GM12878 (cell line): ENCODE results near the gene ALPK1. TPM values are rescaled to one million over a fixed set of nuclear protein-coding genes. Genes with fewer than 3 reads are reported as not detected.

Experiments used
- ATAC-seq: fragments of 200-7000 bp; cut with Tn5 transposase; 3 replicates; pipeline ENCODE4 v1.9.1; 2020; ENCODE audit warnings: mild to moderate bottlenecking, moderate library complexity
- BruUV-seq: library from RNA; stranded (reverse); fragments of 400-500 nt; replicated peaks from 2 replicates; lab custom pipeline; 2021; lab: Mats Ljungman, UMichigan
- CTCF ChIA-PET: fragments of 300-600 bp; sonication (Branson Sonifier 250); formaldehyde crosslinking; extraction: SDS; loops from one replicate; lab custom pipeline; 2021; ENCODE audit warnings: inconsistent platforms; lab: Yijun Ruan, JAX
- POLR2A ChIA-PET: fragments of 350-600 bp; formaldehyde crosslinking; extraction: SDS; loops from one replicate; lab custom pipeline; 2021; ENCODE audit warnings: inconsistent platforms; lab: Charles Lee
- RAD21 ChIA-PET: fragments of 300-600 bp; sonication (Branson Sonifier 250); formaldehyde crosslinking; loops from one replicate; lab custom pipeline; 2023; ENCODE audit warnings: antibody characterized with exemption; ENCODE audit not compliant: unreplicated experiment; lab: Charles Lee
- SMC1A ChIA-PET: fragments of 300-600 bp; sonication (Branson Sonifier 250); formaldehyde crosslinking; loops from one replicate; lab custom pipeline; 2023; ENCODE audit not compliant: unreplicated experiment, uncharacterized antibody; lab: Charles Lee
- DNase-seq: peaks from one replicate; pipeline ENCODE4 v3.0.0-alpha.2; 2011; ENCODE audit warnings: low read depth, low spot score
- FAIRE-seq: peaks from 3 replicates; lab custom pipeline; 2011; peaks lifted over from hg19 to GRCh38; lab: Jason Lieb, UNC
- H2AFZ ChIP-seq: 2 replicates; pipeline ENCODE4 v1.6.0; 2011; ENCODE audit warnings: low read depth, low read length, control low read depth; ENCODE audit not compliant: control insufficient read depth
- H3K27ac ChIP-seq: 2 replicates; pipeline ENCODE4 v1.5.1; 2011; ENCODE audit warnings: control low read depth; ENCODE audit not compliant: control insufficient read depth, insufficient read depth
- H3K27me3 ChIP-seq, 2 experiments: replicated peaks in 1 of 2; 2 replicates each; pipeline versions ENCODE4 v1.6.0 to v1.6.1; 2011; ENCODE audit warnings: low read length in 1 of 2; ENCODE audit not compliant: control insufficient read depth in 2 of 2, insufficient read depth in 2 of 2
- H3K36me3 ChIP-seq, 2 experiments: 2 replicates each; pipeline ENCODE4 v1.5.1; 2011; ENCODE audit warnings: low read length in 1 of 2; ENCODE audit not compliant: control insufficient read depth in 2 of 2, insufficient read depth in 2 of 2
- H3K4me1 ChIP-seq: 2 replicates; pipeline ENCODE4 v1.6.1; 2011; ENCODE audit warnings: mild to moderate bottlenecking, low read length, moderate library complexity, mixed read lengths; ENCODE audit not compliant: control insufficient read depth, insufficient read depth
- H3K4me2 ChIP-seq: 2 replicates; pipeline ENCODE4 v1.6.0; 2011; ENCODE audit warnings: control low read depth; ENCODE audit not compliant: control insufficient read depth, insufficient read depth
- H3K4me3 ChIP-seq: fragments of 200-600 bp; sonication (generic); 2 replicates; pipeline ENCODE4 v1.5.1; 2016
- H3K79me2 ChIP-seq: 2 replicates; pipeline ENCODE4 v1.6.0; 2011; ENCODE audit warnings: low read length; ENCODE audit not compliant: control insufficient read depth, insufficient read depth
- H3K9ac ChIP-seq: 2 replicates; pipeline ENCODE4 v1.8.0; 2011; ENCODE audit warnings: low read length, control low read depth, mixed read lengths; ENCODE audit not compliant: control insufficient read depth, insufficient read depth
- H3K9me3 ChIP-seq: replicated peaks from 3 replicates; pipeline ENCODE4 v1.5.1; 2011; ENCODE audit warnings: mild to moderate bottlenecking, low read length; ENCODE audit not compliant: control insufficient read depth, insufficient read depth
- H4K20me1 ChIP-seq: 2 replicates; pipeline ENCODE4 v1.6.0; 2011; ENCODE audit not compliant: control insufficient read depth, insufficient read depth
- ATF7 ChIP-seq: fragments of 450-650 bp; IDR thresholded peaks from 2 replicates; pipeline ENCODE4 v1.6.1; 2016; ENCODE audit warnings: low read depth, mild to moderate bottlenecking
- BCL11A ChIP-seq: IDR thresholded peaks from 2 replicates; pipeline ENCODE4 v1.6.1; 2011; ENCODE audit warnings: low read depth, low read length
- CBFB ChIP-seq: IDR thresholded peaks from 2 replicates; pipeline ENCODE4 v1.6.1; 2016; ENCODE audit warnings: antibody characterized with exemption, low read depth
- E2F4 ChIP-seq: IDR thresholded peaks from 2 replicates; pipeline ENCODE4 v1.6.1; 2012; ENCODE audit warnings: low read depth, low read length, improper control_type of control experiment
- ESRRA ChIP-seq: IDR thresholded peaks from 2 replicates; pipeline ENCODE4 v1.6.1; 2012; ENCODE audit warnings: mild to moderate bottlenecking, low read length, improper control_type of control experiment
- GATAD2B ChIP-seq: fragments of 450-650 bp; conservative IDR thresholded peaks from 2 replicates; pipeline ENCODE4 v1.6.1; 2017; ENCODE audit warnings: low read depth, mild to moderate bottlenecking, moderate library complexity
- HCFC1 ChIP-seq: fragments of 150-350 bp; IDR thresholded peaks from 2 replicates; pipeline ENCODE4 v1.6.1; 2014; ENCODE audit warnings: low read length
- IRF4 ChIP-seq: IDR thresholded peaks from 2 replicates; pipeline ENCODE4 v1.6.1; 2011; ENCODE audit warnings: low read depth, low read length
- POLR2AphosphoS5 ChIP-seq: IDR thresholded peaks from 2 replicates; pipeline ENCODE4 v1.6.1; 2011; ENCODE audit warnings: mild to moderate bottlenecking, low read length, inconsistent platforms
- RB1 ChIP-seq: fragments of 450-650 bp; formaldehyde crosslinking; IDR thresholded peaks from 2 replicates; pipeline ENCODE4 v1.6.1; 2017; ENCODE audit warnings: mild to moderate bottlenecking, borderline replicate concordance
- SMAD5 ChIP-seq: IDR thresholded peaks from 2 replicates; pipeline ENCODE4 v1.6.1; 2016; ENCODE audit warnings: antibody characterized with exemption, low read depth
- SPI1 ChIP-seq: IDR thresholded peaks from 2 replicates; pipeline ENCODE4 v1.6.1; 2011; ENCODE audit warnings: low read depth, mild to moderate bottlenecking, low read length, moderate library complexity, borderline replicate concordance; ENCODE audit not compliant: insufficient read depth
- YBX1 ChIP-seq: fragments of 450-650 bp; IDR thresholded peaks from 2 replicates; pipeline ENCODE4 v1.6.1; 2016; ENCODE audit warnings: antibody characterized with exemption
- WGBS: methylation state at CpG from one replicate; pipeline ENCODE4 v1.1.6; 2016; ENCODE audit warnings: low lambda C conversion rate; ENCODE audit not compliant: insufficient replicate concordance, insufficient coverage; ENCODE audit errors: missing lambda C conversion rate; 5-methylcytosine and 5-hydroxymethylcytosine counted together
- in situ Hi-C: fragments of 300-500 bp; cut with MboI; formaldehyde crosslinking; loops from 9 replicates; pipeline ENCODE4 v1.14.3; 2018; ENCODE audit warnings: mixed read lengths
- intact Hi-C: fragments of 100-400 bp; cut with micrococcal nuclease; formaldehyde crosslinking; loops from one replicate; pipeline ENCODE4 v1.14.2; 2022; ENCODE audit not compliant: unreplicated experiment
- polyA plus RNA-seq, 11 experiments: library from polyadenylated mRNA; depleted of rRNA in 4 of 11; unstranded in 6 of 11; stranded (reverse) in 5 of 11; fragments of >200 nt; fragmentation: Nextera tagmentation in 4 of 11; fragmentation: Illumina TruSeq in 1 of 11; extraction: Ambion mirVana in 4 of 11; extraction: Trizol in 1 of 11; gene quantifications; 1 replicate in 1 of 11; 2 replicates in 10 of 11; pipeline versions ENCODE4 v1.2.1 to v1.2.3, GENCODE V29; 2011 to 2016; ENCODE audit warnings: inconsistent platforms in 2 of 11, missing spikeins in 2 of 11, low read depth in 1 of 11
- total RNA-seq, 4 experiments: library from RNA; depleted of rRNA in 3 of 4; stranded (reverse); fragments of >200 nt in 3 of 4; fragmentation: Illumina TruSeq in 1 of 4; extraction: Trizol in 1 of 4; gene quantifications; 2 replicates each; pipeline versions ENCODE4 v1.2.1 to v1.2.3, GENCODE V29; 2013 to 2021

Gene ALPK1
- total and polyA plus RNA-seq, 10 of the 15 experiments (the other 5 are each of a cell fraction or from before 2014, with no cell fraction given), result 8.5 to 32.3 (median 22.6) TPM

- H3K4me3 ChIP-seq, result no peak overlapping the region
- H3K4me2 ChIP-seq, result no peak overlapping the region
- TF ChIP-seq GATAD2B (no peak), SMAD5 (no peak), ATF7 (no peak)
- in situ Hi-C loops, result no loop called here
- no peaks in the 10 kb centered on the region for H3K79me2 ChIP-seq
- no peaks in the 10 kb centered on the region for H3K9me3 ChIP-seq
- ChIA-PET CTCF (interaction anchor here (1.0 to 1.2 kb wide), 2 partner anchors 14 to 422 kb away, joined by 3 to 4 read pairs; no protein-coding TSS in a partner anchor), SMC1A (interaction anchor here (1.2 to 2.2 kb wide), 2 partner anchors 16 to 51 kb away, joined by 3 to 10 read pairs; no protein-coding TSS in a partner anchor), RAD21 (no interaction called here), POLR2A (no interaction called here)
- no peak for ATAC-seq
- 0 out of 4 replicates have a peak, but pooled peaks cover 0 to 2% of the 10 kb centered on the region in 2 experiments for H3K36me3 ChIP-seq
- no peak for FAIRE-seq
- no peaks in the 10 kb centered on the region for H3K27me3 ChIP-seq
- no peak overlapping the region for H3K9ac ChIP-seq
- no peaks in the 10 kb centered on the region for H3K4me1 ChIP-seq
- no peaks in the 10 kb centered on the region for H4K20me1 ChIP-seq
- H2AFZ ChIP-seq, result no peak overlapping the region
- no peak overlapping the region for H3K27ac ChIP-seq
- intact Hi-C loops, result no loop called here
- DNase-seq, result no peak
- BruUV-seq, result no TSS peak
- WGBS, result 84% methylated on average over 9 of the region's 10 CpGs
Observed at GRCh38 chr4:112343330-112344080, 46.3 kb downstream of the ALPK1 start.

GRCh38 chr4:112348488-112349158 lies 51.5 kb downstream of the ALPK1 start:
- in situ Hi-C loops (no loop called here), intact Hi-C loops (no loop called here)
- CTCF ChIA-PET, result interaction anchor here (0.5 to 1.6 kb wide), 2 partner anchors 12 to 364 kb away, joined by 3 to 4 read pairs; no protein-coding TSS in a partner anchor
- FAIRE-seq (no peak), DNase-seq (no peak), ATAC-seq (no peak)
- H3K9me3 ChIP-seq, result no peaks in the 10 kb centered on the region
- no peaks in the 10 kb centered on the region for H3K36me3 ChIP-seq
- POLR2A ChIA-PET, result interaction anchor here (0.6 kb wide), 2 partner anchors 158 to 245 kb away, joined by 4 to 5 read pairs; no protein-coding TSS in a partner anchor
- RAD21 ChIA-PET, result no interaction called here
- no peaks in the 10 kb centered on the region for H4K20me1 ChIP-seq
- TF ChIP-seq RB1, result no peak
- no peak for TF ChIP-seq SPI1
- no peak for TF ChIP-seq YBX1
- TF ChIP-seq CBFB, result no peak
- TF ChIP-seq BCL11A, result no peak
- no peak for TF ChIP-seq E2F4
- no peak for TF ChIP-seq ESRRA
- TF ChIP-seq POLR2AphosphoS5, result no peak
- TF ChIP-seq HCFC1, result no peak
- TF ChIP-seq IRF4, result no peak
- no peaks in the 10 kb centered on the region for H3K27me3 ChIP-seq
- no peak overlapping the region for H3K4me2 ChIP-seq
- H3K79me2 ChIP-seq, result no peaks in the 10 kb centered on the region
- H3K4me1 ChIP-seq, result no peaks in the 10 kb centered on the region
- no peak overlapping the region for H3K4me3 ChIP-seq
- 94% methylated on average over 11 of the region's 11 CpGs for WGBS
- BruUV-seq, result no TSS peak
- no peak overlapping the region for H2AFZ ChIP-seq
- no peak overlapping the region for H3K27ac ChIP-seq
- H3K9ac ChIP-seq, result no peak overlapping the region
- SMC1A ChIA-PET, result no interaction called here
